ENCODE data around the gene ABCA5. TPM values are rescaled to one million over a fixed set of nuclear protein-coding genes. Genes with fewer than 3 reads are reported as not detected.

ABCA5 gene
- total and polyA plus RNA-seq, 10 of the 15 experiments (the other 5 are each of a cell fraction or from before 2014, with no cell fraction given), result 11.8 to 31.1 (median 18.1) TPM

GRCh38 chr17:69335058-69335457, 8.1 kb upstream of the ABCA5 start:
- ATAC-seq (peak; percentile 65), FAIRE-seq (no peak), DNase-seq (ENCODE audit: low read depth, low spot score) (no peak)
- Histone ChIP-seq H3K4me1 (ENCODE audit: control insufficient read depth, insufficient read depth, low read length) (no peaks in the 10 kb centered on the region), H3K36me3 (ENCODE audit: control insufficient read depth in 2 of 2, insufficient read depth in 2 of 2, low read length in 1 of 2) (no peaks in the 10 kb centered on the region), H3K27ac (ENCODE audit: control insufficient read depth, insufficient read depth) (no peak overlapping the region), H3K27me3 (replicated peaks in 1 of 2; ENCODE audit: control insufficient read depth in 2 of 2, insufficient read depth in 2 of 2, low read length in 1 of 2) (no peaks in the 10 kb centered on the region), H4K20me1 (ENCODE audit: control insufficient read depth, insufficient read depth) (no peaks in the 10 kb centered on the region), H3K9ac (ENCODE audit: control insufficient read depth, insufficient read depth, low read length) (no peak overlapping the region), H3K4me3 (no peak overlapping the region), H3K9me3 (replicated peaks; ENCODE audit: control insufficient read depth, insufficient read depth, low read length) (no peaks in the 10 kb centered on the region; the same call in 2 of the 3 replicates), H3K79me2 (ENCODE audit: control insufficient read depth, insufficient read depth, low read length) (no peaks in the 10 kb centered on the region), H3K4me2 (ENCODE audit: control insufficient read depth, insufficient read depth) (no peak overlapping the region), H2AFZ (ENCODE audit: control insufficient read depth, low read depth, low read length) (no peak overlapping the region)
- peak; percentile 15; the same call in 1 of the 2 replicates for TF ChIP-seq SMC3 (IDR thresholded peaks at IDR 0.05; ENCODE audit: borderline replicate concordance, low read length)
- no peak for TF ChIP-seq RELB (IDR thresholded peaks at IDR 0.05; ENCODE audit: low read depth)
- no peak for TF ChIP-seq BMI1 (IDR thresholded peaks at IDR 0.05; ENCODE audit: borderline replicate concordance)
- TF ChIP-seq FOXK2 (IDR thresholded peaks at IDR 0.05), result no peak
- TF ChIP-seq NFYB (IDR thresholded peaks at IDR 0.05; ENCODE audit: insufficient read depth, low read depth, low read length), result 0 out of 2 replicates have a peak, but pooled peaks have one; percentile 57
- no peak for TF ChIP-seq NR2F1 (conservative IDR thresholded peaks at IDR 0.05)
- peak; percentile 7 to 43 (median 41); a peak in 2 of 6 replicates for TF ChIP-seq CTCF (IDR thresholded peaks at IDR 0.05 in 2 of 3, conservative IDR thresholded peaks at IDR 0.05 in 1 of 3; ENCODE audit: control insufficient read depth in 2 of 3, extremely low read depth in 1 of 3, insufficient read depth in 1 of 3, low read depth in 3 of 3, low read length in 3 of 3)
- TF ChIP-seq ELK1 (IDR thresholded peaks at IDR 0.05; ENCODE audit: low read depth, low read length), result no peak
- TF ChIP-seq RAD51 (IDR thresholded peaks at IDR 0.05), result no peak
- TF ChIP-seq RUNX3 (IDR thresholded peaks at IDR 0.05; ENCODE audit: low read length), result peak; percentile 57; the same call in 1 of the 2 replicates
- TF ChIP-seq RAD21 (IDR thresholded peaks at IDR 0.05; ENCODE audit: insufficient read depth, low read depth, low read length), result peak; percentile 64
- TF ChIP-seq USF1 (IDR thresholded peaks at IDR 0.05; ENCODE audit: borderline replicate concordance, extremely low read length, insufficient read depth, low read depth, low read length), result no peak
- POLR2A ChIA-PET, result interaction anchor here (1.0 to 1.1 kb wide), 2 partner anchors 9 to 181 kb away, joined by 3 to 6 read pairs; partner anchors contain the start of gene ABCA5
- in situ Hi-C loops (cut with MboI) (no loop called here), intact Hi-C loops (cut with micrococcal nuclease; ENCODE audit: unreplicated experiment) (loop anchor here (2.0 kb wide), 1 partner anchor 188 kb away; no protein-coding TSS in a partner anchor)
- 0% methylated on average over 2 of the region's 2 CpGs for WGBS (ENCODE audit: insufficient coverage, insufficient replicate concordance, low lambda C conversion rate, missing lambda C conversion rate)
- RAD21 ChIA-PET (ENCODE audit: unreplicated experiment), result interaction anchor here (0.7 to 2.5 kb wide), 8 partner anchors 9 to 190 kb away, joined by 3 to 12 read pairs (median 4); partner anchors contain the start of gene MAP2K6
- SMC1A ChIA-PET (ENCODE audit: uncharacterized antibody, unreplicated experiment), result interaction anchor here (0.9 to 2.3 kb wide), 7 partner anchors 23 to 189 kb away, joined by 3 to 11 read pairs (median 5); no protein-coding TSS in a partner anchor
- no TSS peak for BruUV-seq (replicated peaks)
- CTCF ChIA-PET, result interaction anchor here (0.7 to 5.1 kb wide), 8 partner anchors 9 to 187 kb away, joined by 3 to 71 read pairs (median 4); partner anchors contain the start of gene ABCA5

Measured in GM12878 (cell line).